Measurements from ENCODE around the gene CAMK4. TPM values are rescaled to one million over a fixed set of nuclear protein-coding genes. Genes with fewer than 3 reads are reported as not detected.

The CAMK4 gene
- total and polyA plus RNA-seq, 7 donors, result 0.02 to 1.00 (median 0.15) TPM; not detected in 1

GRCh38 chr5:111374380-111374779, 150.2 kb downstream of the CAMK4 start:
- Histone ChIP-seq H3K9me3 (no peaks in the 10 kb centered on the region), H3K27me3 (ENCODE audit: insufficient read depth in 3 of 3, low read length in 2 of 3) (no peaks in the 10 kb centered on the region), H3K4me1 (no peaks in the 10 kb centered on the region), H3K4me3 (no peak overlapping the region), H3K36me3 (ENCODE audit: insufficient read depth in 1 of 2, low read depth in 1 of 2) (no peaks in the 10 kb centered on the region), H3K27ac (no peak overlapping the region)
- TF ChIP-seq CTCF (IDR thresholded peaks at IDR 0.05), result no peak
- ATAC-seq (no peak), DNase-seq (no peak)
- intact Hi-C loops (cut with DNase I), result no loop called here
- WGBS, 3 donors, result 70 to 74% (median 71%) methylated on average over 4 of the region's 4 CpGs

- no peak for TF ChIP-seq CTCF (IDR thresholded peaks at IDR 0.05)
Observed at GRCh38 chr5:111375645-111376044, 151.5 kb downstream of the CAMK4 start.

GRCh38 chr5:111377306-111377705, 153.1 kb downstream of the CAMK4 start:
- no peaks in the 10 kb centered on the region for H3K4me1 ChIP-seq
- TF ChIP-seq CTCF (IDR thresholded peaks at IDR 0.05), result no peak
- H3K36me3 ChIP-seq (ENCODE audit: insufficient read depth in 1 of 2, low read depth in 1 of 2), result no peaks in the 10 kb centered on the region
- H3K27me3 ChIP-seq (ENCODE audit: insufficient read depth in 3 of 3, low read length in 2 of 3), result no peaks in the 10 kb centered on the region
- DNase-seq (no peak), ATAC-seq (no peak)
- no peaks in the 10 kb centered on the region for H3K9me3 ChIP-seq
- intact Hi-C loops (cut with DNase I), result no loop called here
- H3K4me3 ChIP-seq, result no peak overlapping the region
- no peak overlapping the region for H3K27ac ChIP-seq

More at GRCh38 chr5:111375645-111376044, 151.5 kb downstream of the CAMK4 start:
- H3K4me3 ChIP-seq, result no peak overlapping the region
- no peak for DNase-seq
- H3K27me3 ChIP-seq (ENCODE audit: insufficient read depth in 3 of 3, low read length in 2 of 3), result no peaks in the 10 kb centered on the region
- H3K36me3 ChIP-seq (ENCODE audit: insufficient read depth in 1 of 2, low read depth in 1 of 2), result no peaks in the 10 kb centered on the region
- 78 to 89% (median 88%) methylated on average over 2 of the region's 2 CpGs for WGBS, 3 donors
- no peaks in the 10 kb centered on the region for H3K9me3 ChIP-seq
- no peak overlapping the region for H3K27ac ChIP-seq
- no peak for ATAC-seq
- intact Hi-C loops (cut with DNase I), result no loop called here
- no peaks in the 10 kb centered on the region for H3K4me1 ChIP-seq

- Histone ChIP-seq H3K27me3 (ENCODE audit: insufficient read depth in 3 of 3, low read length in 2 of 3) (no peaks in the 10 kb centered on the region), H3K27ac (no peak overlapping the region), H3K4me1 (no peaks in the 10 kb centered on the region), H3K9me3 (no peaks in the 10 kb centered on the region), H3K4me3 (no peak overlapping the region), H3K36me3 (ENCODE audit: insufficient read depth in 1 of 2, low read depth in 1 of 2) (no peaks in the 10 kb centered on the region)
- intact Hi-C loops (cut with DNase I), result no loop called here
- ATAC-seq (no peak), DNase-seq (no peak)
- no peak for TF ChIP-seq CTCF (IDR thresholded peaks at IDR 0.05)
Observed at GRCh38 chr5:111379391-111379816, 155.2 kb downstream of the CAMK4 start.

- Histone ChIP-seq H3K4me1 (no peaks in the 10 kb centered on the region), H3K27ac (no peak overlapping the region), H3K9me3 (no peaks in the 10 kb centered on the region), H3K36me3 (ENCODE audit: insufficient read depth in 1 of 2, low read depth in 1 of 2) (no peaks in the 10 kb centered on the region), H3K4me3 (no peak overlapping the region), H3K27me3 (ENCODE audit: insufficient read depth in 3 of 3, low read length in 2 of 3) (no peaks in the 10 kb centered on the region)
- TF ChIP-seq CTCF (IDR thresholded peaks at IDR 0.05), result no peak
- DNase-seq (no peak), ATAC-seq (no peak)
- WGBS, 3 donors, result 73 to 78% (median 75%) methylated on average over 6 of the region's 6 CpGs
- intact Hi-C loops (cut with DNase I), result no loop called here
Observed at GRCh38 chr5:111383288-111383970, 159.2 kb downstream of the CAMK4 start.

Measured in psoas muscle (tissue), 8 donors.